Naive B cell (primary cell): ENCODE results near the gene PAGR1. TPM values are rescaled to one million over a fixed set of nuclear protein-coding genes. Genes with fewer than 3 reads are reported as not detected.
"Not testable (repeated sequence)": the region's sequence is repeated elsewhere in the genome, so short reads cannot be mapped to it uniquely, and the experiment has no call there.

ENCODE experiments used
- ATAC-seq, 2 donors: fragments of 150-1000 bp; cut with Tn5 transposase; 2 replicates each; pipeline ENCODE4 v1.10.0; 2021; ENCODE audit warnings: low read depth in 2 of 2, mild to moderate bottlenecking in 2 of 2, moderate library complexity in 2 of 2
- DNase-seq: peaks from one replicate; pipeline ENCODE4 v3.0.0; 2022
- H3K27ac Mint-ChIP-seq, 6 donors: one replicate each; pipeline ENCODE4 v1.8.0; 2020 to 2022; ENCODE audit warnings: mild to moderate bottlenecking in 6 of 6, mixed read lengths in 6 of 6, moderate library complexity in 5 of 6, inconsistent platforms in 2 of 6
- H3K27me3 Mint-ChIP-seq, 3 donors: one replicate each; pipeline ENCODE4 v1.8.0; 2021 to 2022; ENCODE audit warnings: mixed read lengths in 3 of 3, mild to moderate bottlenecking in 1 of 3
- H3K36me3 Mint-ChIP-seq, 2 donors: one replicate each; pipeline ENCODE4 v1.8.0; 2020 to 2022; ENCODE audit warnings: mixed read lengths in 2 of 2, inconsistent platforms in 1 of 2, mild to moderate bottlenecking in 1 of 2
- H3K4me1 Mint-ChIP-seq, 3 donors: one replicate each; pipeline ENCODE4 v1.8.0; 2020 to 2022; ENCODE audit warnings: mixed read lengths in 3 of 3, inconsistent platforms in 1 of 3, mild to moderate bottlenecking in 1 of 3, moderate library complexity in 1 of 3
- H3K4me3 Mint-ChIP-seq, 8 donors: one replicate each; pipeline ENCODE4 v1.8.0; 2020 to 2022; ENCODE audit warnings: mild to moderate bottlenecking in 8 of 8, mixed read lengths in 8 of 8, moderate library complexity in 8 of 8, inconsistent platforms in 2 of 8
- H3K9me3 Mint-ChIP-seq, 7 donors: one replicate each; pipeline ENCODE4 v1.8.0; 2020 to 2022; ENCODE audit warnings: mixed read lengths in 7 of 7, mild to moderate bottlenecking in 5 of 7, inconsistent platforms in 2 of 7, moderate library complexity in 1 of 7
- polyA plus RNA-seq, 6 donors: library from polyadenylated mRNA; unstranded; fragments of 300-500 nt; fragmentation: Illumina TruSeq; gene quantifications; one replicate each; pipeline ENCODE4 v1.2.3, GENCODE V29; 2021; ENCODE audit warnings: low read depth in 6 of 6

The PAGR1 gene
- polyA plus RNA-seq, 6 donors from 2014 or later, result 35.5 to 51.5 (median 46.9) TPM

GRCh38 chr16:29820730-29821642, 5.0 kb downstream of the PAGR1 start:
- Mint-ChIP-seq H3K27me3 (no peaks in the 10 kb centered on the region), H3K27ac (peak overlapping the region; percentile 87 to 97 (median 93)), H3K4me3 (peak overlapping the region; percentile 87 to 98 (median 94)), H3K36me3 (no peaks in the 10 kb centered on the region), H3K4me1 (peaks cover 41 to 79% (median 65%) of the 10 kb centered on the region in 3 donors), H3K9me3 (no peaks in the 10 kb centered on the region)
- DNase-seq (peak; percentile 41), ATAC-seq (peak; percentile 46 to 55)

- H3K27ac Mint-ChIP-seq, result peak overlapping the region; percentile 81 to 95 (median 90)
- DNase-seq (no peak), ATAC-seq (no peak)
- H3K9me3 Mint-ChIP-seq, result no peaks in the 10 kb centered on the region
- peak overlapping the region; percentile 87 to 98 (median 94) for H3K4me3 Mint-ChIP-seq
- H3K4me1 Mint-ChIP-seq, result peaks cover 41 to 78% (median 62%) of the 10 kb centered on the region in 3 donors
- no peaks in the 10 kb centered on the region for H3K27me3 Mint-ChIP-seq
- no peaks in the 10 kb centered on the region for H3K36me3 Mint-ChIP-seq
These were observed 5.7 kb downstream of the PAGR1 start for GRCh38 chr16:29821643-29822115.

DNA sequence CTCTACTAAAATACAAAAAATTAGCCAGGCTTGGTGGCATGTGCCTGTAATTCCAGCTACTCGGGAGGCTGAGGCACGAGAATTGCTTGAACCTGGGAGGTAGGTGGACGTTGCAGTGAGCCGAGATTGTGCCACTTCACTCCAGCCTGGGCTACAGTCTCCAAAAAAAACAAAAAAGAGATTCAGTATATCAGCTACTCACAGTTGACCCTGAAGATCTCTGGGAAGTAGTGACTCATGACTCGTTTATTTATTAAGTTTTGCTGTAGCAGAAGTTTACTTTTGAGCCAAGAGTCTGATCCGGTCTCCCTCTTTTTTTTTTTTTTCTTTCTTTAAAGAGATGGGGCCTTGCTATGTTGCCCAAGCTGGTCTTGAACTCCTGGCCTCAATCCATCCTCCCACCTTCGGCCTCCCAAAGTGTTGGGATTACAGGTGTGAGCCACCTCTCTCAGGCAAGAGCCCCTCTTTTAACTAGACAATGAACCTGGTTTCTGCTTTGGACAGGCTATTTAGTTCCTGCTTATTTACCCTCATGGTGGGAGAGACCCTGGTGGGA, 8.7 kb downstream of the PAGR1 start:
- ATAC-seq (no peak), DNase-seq (no peak)
- Mint-ChIP-seq H3K4me3 (peak overlapping the region in 2 of 8 donors; percentile 17 to 68), H3K27ac (peak overlapping the region in 2 of 6 donors; percentile 18 to 38), H3K36me3 (no peaks in the 10 kb centered on the region), H3K4me1 (peaks cover 26 to 63% (median 33%) of the 10 kb centered on the region in 3 donors), H3K27me3 (no peaks in the 10 kb centered on the region), H3K9me3 (no peaks in the 10 kb centered on the region)

DNA sequence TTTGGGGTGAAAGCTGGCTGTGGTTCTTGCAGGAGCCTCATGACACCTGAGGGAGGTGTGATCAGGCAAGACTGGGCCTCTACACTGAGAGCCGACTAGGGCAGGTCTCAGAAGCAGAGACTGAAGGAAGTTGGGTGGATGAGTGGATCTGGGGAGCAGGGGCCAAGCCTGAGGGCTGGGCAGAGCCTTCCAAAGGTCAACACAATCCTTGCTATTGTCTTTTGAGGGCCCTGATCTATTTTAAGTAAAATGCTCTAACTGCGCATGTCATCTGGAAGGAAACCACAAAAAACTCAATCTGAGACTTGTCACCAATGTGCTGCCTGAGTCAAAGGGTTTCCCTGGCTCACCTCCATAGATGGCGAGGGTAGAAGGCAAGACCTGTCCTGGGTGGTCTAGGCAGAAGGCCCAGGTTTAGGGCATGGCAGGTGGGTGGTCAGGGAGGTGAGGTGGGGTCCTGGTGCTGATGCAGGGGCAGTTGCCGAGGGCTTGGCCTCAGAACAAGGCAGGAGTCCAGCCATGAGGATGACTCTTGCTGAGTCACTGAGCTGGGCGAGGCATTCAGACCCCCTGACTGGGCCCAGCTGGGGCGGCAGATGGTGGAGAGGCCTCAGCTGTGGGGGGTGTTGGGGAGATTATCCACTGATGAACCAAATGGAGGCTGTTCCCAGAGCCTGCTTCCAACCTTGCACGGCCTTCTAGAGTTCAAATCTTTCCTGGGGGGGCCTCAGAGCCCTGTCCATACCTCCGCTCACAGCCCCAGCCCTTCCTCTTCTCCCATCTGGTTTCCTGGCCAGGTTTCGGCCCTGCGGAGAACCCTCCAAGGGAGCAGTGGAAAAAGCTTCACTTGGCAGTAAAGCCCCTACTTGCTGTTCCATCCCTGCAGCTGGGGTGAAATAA, 9.4 kb downstream of the PAGR1 start:
- ATAC-seq (no peak), DNase-seq (no peak)
- H3K27ac Mint-ChIP-seq, result peak overlapping the region in 3 of 6 donors; percentile 10 to 48 (median 31)
- H3K4me3 Mint-ChIP-seq, result peak overlapping the region in 2 of 8 donors; percentile 17 to 68
- H3K36me3 Mint-ChIP-seq, result no peaks in the 10 kb centered on the region
- no peaks in the 10 kb centered on the region for H3K27me3 Mint-ChIP-seq
- peaks cover 20 to 56% (median 31%) of the 10 kb centered on the region in 3 donors for H3K4me1 Mint-ChIP-seq
- no peaks in the 10 kb centered on the region for H3K9me3 Mint-ChIP-seq

GRCh38 chr16:29826342-29826695, 10.4 kb downstream of the PAGR1 start:
- Mint-ChIP-seq H3K27me3 (no peaks in the 10 kb centered on the region), H3K9me3 (no peaks in the 10 kb centered on the region), H3K4me3 (no peak overlapping the region), H3K4me1 (peaks cover 13 to 47% (median 29%) of the 10 kb centered on the region in 3 donors), H3K27ac (no peak overlapping the region), H3K36me3 (no peaks in the 10 kb centered on the region)
- ATAC-seq (no peak), DNase-seq (no peak)

- Mint-ChIP-seq H3K9me3 (no peaks in the 10 kb centered on the region), H3K4me1 (peaks cover 3 to 13% (median 13%) of the 10 kb centered on the region in 3 donors), H3K4me3 (no peak overlapping the region), H3K27ac (peak overlapping the region in 1 of 6 donors; percentile 14), H3K27me3 (no peaks in the 10 kb centered on the region), H3K36me3 (peaks cover 0 to 7% of the 10 kb centered on the region in 2 donors)
- DNase-seq (no peak), ATAC-seq (no peak)
These were observed 14.8 kb downstream of the PAGR1 start for GRCh38 chr16:29830774-29831173.

DNA sequence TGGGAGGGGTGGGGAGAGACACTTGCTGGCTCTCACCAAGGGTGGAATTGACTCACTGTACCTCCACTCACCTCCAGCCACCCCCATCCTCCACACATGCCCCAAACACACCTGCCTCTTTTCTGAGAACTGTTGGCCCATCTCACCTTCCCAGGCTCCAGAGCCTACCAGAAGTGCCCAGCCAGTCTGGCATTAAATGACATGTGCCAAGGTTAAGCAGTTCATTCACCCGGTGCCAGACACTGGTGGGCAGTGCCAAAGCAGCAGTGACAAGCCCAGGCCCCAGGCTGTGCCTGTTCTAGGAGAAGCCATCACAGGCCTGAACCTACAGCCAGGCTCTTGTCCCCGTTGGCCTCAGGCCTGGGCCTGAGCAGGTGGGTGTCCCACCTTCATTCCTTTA, 15.5 kb downstream of the PAGR1 start:
- Mint-ChIP-seq H3K4me1 (peaks cover 3 to 13% (median 13%) of the 10 kb centered on the region in 3 donors), H3K27ac (no peak overlapping the region), H3K36me3 (peaks cover 0 to 7% of the 10 kb centered on the region in 2 donors), H3K9me3 (no peaks in the 10 kb centered on the region), H3K27me3 (no peaks in the 10 kb centered on the region), H3K4me3 (no peak overlapping the region)
- ATAC-seq (no peak), DNase-seq (no peak)

GRCh38 chr16:29833219-29833618, 17.3 kb downstream of the PAGR1 start:
- not testable (repeated sequence) for H3K4me3 Mint-ChIP-seq, H3K9me3 Mint-ChIP-seq, DNase-seq, ATAC-seq, H3K27ac Mint-ChIP-seq, H3K36me3 Mint-ChIP-seq, H3K27me3 Mint-ChIP-seq
- peaks cover 0 to 13% (median 7%) of the 10 kb centered on the region in 3 donors for H3K4me1 Mint-ChIP-seq

- Mint-ChIP-seq H3K4me3 (no peak overlapping the region), H3K9me3 (no peaks in the 10 kb centered on the region), H3K27ac (no peak overlapping the region), H3K27me3 (no peaks in the 10 kb centered on the region), H3K4me1 (peaks cover 0 to 13% (median 4%) of the 10 kb centered on the region in 3 donors), H3K36me3 (peaks cover 0 to 7% of the 10 kb centered on the region in 2 donors)
- no peak for DNase-seq
- ATAC-seq, result no peak
These were observed 18.1 kb downstream of the PAGR1 start for GRCh38 chr16:29834079-29834478.

DNA sequence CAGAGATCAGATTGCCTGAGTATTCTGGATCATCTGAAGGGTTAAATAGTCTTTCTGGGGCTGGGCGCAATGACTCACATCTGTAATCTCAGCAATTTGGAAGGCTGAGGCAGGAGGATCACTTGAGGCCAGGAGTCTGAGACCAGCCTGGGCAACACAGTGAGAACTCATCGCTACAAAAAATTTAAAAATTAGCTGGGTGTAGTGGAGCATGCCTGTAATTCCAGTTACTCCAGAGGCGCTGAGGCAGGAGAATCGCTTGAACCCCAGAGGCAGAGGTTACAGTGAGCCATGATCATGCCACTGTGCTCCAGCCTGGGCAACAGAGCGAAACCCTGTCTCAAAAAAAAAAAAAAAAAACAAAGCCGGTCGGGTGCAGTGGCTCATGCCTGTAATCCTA, 20.0 kb downstream of the PAGR1 start:
- Mint-ChIP-seq H3K27me3 (no peaks in the 10 kb centered on the region), H3K36me3 (peaks cover 0 to 8% of the 10 kb centered on the region in 2 donors), H3K4me1 (peaks cover 0 to 2% (median 0%) of the 10 kb centered on the region in 3 donors), H3K4me3 (no peak overlapping the region), H3K9me3 (no peaks in the 10 kb centered on the region), H3K27ac (no peak overlapping the region)
- no peak for DNase-seq
- ATAC-seq, result no peak

DNA sequence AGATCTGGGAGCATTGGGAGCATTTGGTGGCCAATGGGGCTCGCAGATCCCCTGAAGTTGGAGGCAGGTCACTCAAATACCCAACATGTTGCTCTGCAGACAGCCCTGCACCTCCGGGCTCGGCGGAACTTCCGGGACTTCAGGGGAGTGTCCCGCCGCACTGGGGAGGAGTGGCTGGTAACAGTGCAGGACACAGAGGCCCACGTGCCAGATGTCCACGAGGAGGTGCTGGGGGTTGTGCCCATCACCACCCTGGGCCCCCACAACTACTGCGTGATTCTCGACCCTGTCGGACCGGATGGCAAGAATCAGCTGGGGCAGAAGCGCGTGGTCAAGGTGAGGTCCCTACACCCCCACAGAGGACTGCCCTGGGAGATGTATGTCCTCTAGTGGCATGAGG, 20.7 kb downstream of the PAGR1 start:
- Mint-ChIP-seq H3K27ac (peak overlapping the region in 1 of 6 donors; percentile 15), H3K9me3 (no peaks in the 10 kb centered on the region), H3K4me3 (no peak overlapping the region), H3K27me3 (no peaks in the 10 kb centered on the region), H3K36me3 (peaks cover 0 to 10% of the 10 kb centered on the region in 2 donors), H3K4me1 (no peaks in the 10 kb centered on the region)
- ATAC-seq (no peak), DNase-seq (no peak)

GRCh38 chr16:29837841-29838240, 21.9 kb downstream of the PAGR1 start:
- H3K4me3 Mint-ChIP-seq, result no peak overlapping the region
- ATAC-seq, result no peak
- peaks cover 0 to 4% of the 10 kb centered on the region in 2 donors for H3K36me3 Mint-ChIP-seq
- DNase-seq, result no peak
- no peak overlapping the region for H3K27ac Mint-ChIP-seq
- H3K9me3 Mint-ChIP-seq, result no peaks in the 10 kb centered on the region
- H3K4me1 Mint-ChIP-seq, result no peaks in the 10 kb centered on the region
- H3K27me3 Mint-ChIP-seq, result no peaks in the 10 kb centered on the region

DNA sequence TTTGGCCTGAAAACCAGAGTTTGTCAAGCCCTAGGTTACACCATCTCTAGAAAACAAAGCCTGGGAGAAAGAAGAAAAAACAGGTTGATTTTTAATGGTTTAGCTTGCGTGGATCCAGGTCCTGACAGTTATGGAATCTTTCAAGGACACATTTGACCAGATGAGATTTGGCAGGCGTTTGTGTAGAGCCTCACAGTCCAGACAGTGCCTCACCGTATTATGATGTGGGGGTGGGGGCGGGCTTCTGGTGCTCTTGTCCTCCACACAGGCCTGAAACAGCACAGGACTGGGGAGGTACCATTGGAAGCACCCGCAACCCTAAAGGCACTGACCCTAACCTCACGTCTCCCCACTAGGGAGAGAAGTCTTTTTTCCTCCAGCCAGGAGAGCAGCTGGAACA, 23.9 kb downstream of the PAGR1 start:
- Mint-ChIP-seq H3K4me1 (no peaks in the 10 kb centered on the region), H3K36me3 (peaks cover 0 to 4% of the 10 kb centered on the region in 2 donors), H3K4me3 (no peak overlapping the region), H3K27ac (peak overlapping the region in 1 of 6 donors; percentile 81), H3K9me3 (no peaks in the 10 kb centered on the region), H3K27me3 (no peaks in the 10 kb centered on the region)
- no peak for ATAC-seq
- DNase-seq, result no peak
